ENCODE data around the gene PSMD8. TPM values are rescaled to one million over a fixed set of nuclear protein-coding genes. Genes with fewer than 3 reads are reported as not detected.

The PSMD8 gene
- total RNA-seq = 391 and 475 TPM in 2 replicates
- polyA plus RNA-seq (2012) = 391 TPM

- DNase-seq (ENCODE audit: low read depth) = peak; percentile 100
These were observed at the start of gene PSMD8 for GRCh38 chr19:38374332-38375097. Gene PSMD8, plus strand, starts transcription at chr19:38374571. Its CDS starts 31 bp downstream, at chr19:38374602.

DNA sequence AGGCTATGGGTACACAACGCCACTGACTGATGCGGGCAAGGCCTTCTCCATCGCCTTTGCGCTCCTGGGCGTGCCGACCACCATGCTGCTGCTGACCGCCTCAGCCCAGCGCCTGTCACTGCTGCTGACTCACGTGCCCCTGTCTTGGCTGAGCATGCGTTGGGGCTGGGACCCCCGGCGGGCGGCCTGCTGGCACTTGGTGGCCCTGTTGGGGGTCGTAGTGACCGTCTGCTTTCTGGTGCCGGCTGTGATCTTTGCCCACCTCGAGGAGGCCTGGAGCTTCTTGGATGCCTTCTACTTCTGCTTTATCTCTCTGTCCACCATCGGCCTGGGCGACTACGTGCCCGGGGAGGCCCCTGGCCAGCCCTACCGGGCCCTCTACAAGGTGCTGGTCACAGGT, 47.8 kb upstream of the PSMD8 start:
- DNase-seq (ENCODE audit: low read depth) = no peak

- no peak for DNase-seq (ENCODE audit: low read depth)
These were observed 44.7 kb upstream of the PSMD8 start for GRCh38 chr19:38329651-38330050.

DNA sequence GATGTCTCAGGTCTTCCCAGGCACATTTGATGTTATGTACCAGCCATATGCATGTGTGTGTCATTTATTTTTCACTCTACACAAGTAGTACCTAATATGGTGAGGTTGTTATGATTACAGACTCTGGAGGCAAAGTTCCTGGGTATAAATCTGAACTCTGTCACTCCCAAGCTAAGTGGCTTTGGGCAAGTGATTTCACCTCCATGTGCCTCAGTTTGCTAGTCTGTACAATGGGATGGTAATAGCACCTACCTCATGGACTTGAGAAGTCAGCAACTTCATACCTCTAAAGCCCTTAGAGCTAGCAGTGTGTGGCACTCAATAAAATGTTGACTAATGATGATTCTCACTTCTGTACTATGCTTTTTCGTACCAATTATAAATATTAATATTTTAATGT, 42.6 kb upstream of the PSMD8 start:
- DNase-seq (ENCODE audit: low read depth) = no peak

- no peak for DNase-seq (ENCODE audit: low read depth)
These were observed 41.1 kb upstream of the PSMD8 start for GRCh38 chr19:38333245-38333644.

- peak; percentile 96 for DNase-seq (ENCODE audit: low read depth)
These were observed 38.3 kb upstream of the PSMD8 start for GRCh38 chr19:38335949-38336637.

- DNase-seq (ENCODE audit: low read depth) = peak; percentile 90
These were observed 37.6 kb upstream of the PSMD8 start for GRCh38 chr19:38336638-38337359.

DNA sequence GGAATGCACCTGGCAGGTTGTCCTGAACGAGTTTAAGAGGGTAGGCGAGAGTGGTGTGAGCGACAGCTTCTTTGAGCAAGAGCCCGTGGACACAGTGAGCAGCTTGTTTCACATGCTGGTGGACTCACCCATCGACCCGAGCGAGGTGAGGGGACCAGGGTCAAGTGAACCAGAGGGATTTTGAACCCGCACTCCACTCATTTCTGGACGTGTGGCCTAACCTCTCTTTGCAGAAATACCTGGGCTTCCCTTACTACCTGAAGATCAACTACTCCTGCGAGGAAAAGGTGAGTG, 37.1 kb upstream of the PSMD8 start:
- no peak for DNase-seq (ENCODE audit: low read depth)

- DNase-seq (ENCODE audit: low read depth) = peak; percentile 19
These were observed 35.4 kb upstream of the PSMD8 start for GRCh38 chr19:38339011-38339410.

DNA sequence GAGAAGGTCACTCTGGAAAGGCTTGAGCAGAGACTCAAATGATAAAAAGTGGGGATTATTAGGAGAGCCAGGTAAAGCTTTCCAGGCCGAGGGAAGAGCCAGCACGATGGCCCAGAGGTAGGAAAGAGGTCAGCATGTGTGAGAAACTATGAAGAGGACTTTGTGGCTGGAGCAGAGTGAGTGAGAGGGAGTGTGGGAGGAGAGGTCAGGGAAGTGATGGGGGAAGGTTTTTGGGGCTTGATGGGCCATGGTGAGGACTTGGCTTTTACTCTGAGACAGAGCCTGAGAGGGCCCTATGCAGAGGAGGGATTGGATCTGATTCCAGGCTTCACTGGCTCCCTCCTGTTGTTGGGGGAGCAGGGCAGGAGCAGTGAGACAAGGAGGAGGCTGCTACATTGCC, 33.4 kb upstream of the PSMD8 start:
- DNase-seq (ENCODE audit: low read depth) = no peak

DNA sequence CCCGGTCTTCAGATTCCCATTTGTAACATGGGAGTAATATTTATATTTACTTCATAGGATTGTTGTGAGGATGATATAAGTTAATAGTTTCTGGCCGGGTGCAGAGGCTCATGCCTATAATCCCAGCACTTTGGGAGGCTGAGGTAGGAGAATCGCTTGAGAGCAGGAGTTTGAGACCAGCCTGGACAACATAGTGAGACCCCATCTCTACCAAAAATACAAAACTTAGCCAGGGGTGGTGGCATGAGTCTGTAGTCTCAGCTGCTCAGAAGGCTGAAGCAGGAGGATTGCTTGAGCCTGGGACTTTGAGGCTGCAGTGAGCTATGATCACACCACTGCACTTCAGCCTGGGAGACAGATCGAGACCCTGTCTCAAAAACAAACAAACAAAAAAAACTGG, 27.5 kb upstream of the PSMD8 start:
- DNase-seq (ENCODE audit: low read depth) = no peak

- DNase-seq (ENCODE audit: low read depth) = no peak
These were observed 23.5 kb upstream of the PSMD8 start for GRCh38 chr19:38350883-38351282.

- DNase-seq (ENCODE audit: low read depth) = peak; percentile 64
These were observed 22.4 kb upstream of the PSMD8 start for GRCh38 chr19:38351865-38352395.

DNA sequence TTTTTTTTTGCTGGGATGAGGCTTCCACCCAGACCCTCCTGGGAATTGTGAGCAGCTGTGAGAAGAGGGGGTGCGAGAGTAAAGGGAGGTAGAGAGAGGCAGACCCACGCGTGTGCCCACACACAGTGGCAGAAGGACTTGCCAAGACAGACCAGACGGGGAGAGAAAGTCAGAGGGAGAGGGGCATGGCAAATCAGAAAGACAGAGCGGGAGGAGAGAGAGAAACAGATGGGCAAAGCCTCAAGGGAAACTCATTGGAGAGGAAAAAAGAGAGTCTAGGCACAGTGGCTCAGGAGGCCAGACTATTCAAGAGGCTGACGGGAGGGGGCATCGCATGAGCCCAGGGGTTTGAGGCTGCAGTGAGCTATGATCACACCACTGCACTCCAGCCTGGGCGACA, 21.8 kb upstream of the PSMD8 start:
- DNase-seq (ENCODE audit: low read depth) = peak; percentile 32

- DNase-seq (ENCODE audit: low read depth) = no peak
These were observed 18.3 kb upstream of the PSMD8 start for GRCh38 chr19:38355728-38356725.

GRCh38 chr19:38358071-38358470, 16.3 kb upstream of the PSMD8 start:
- no peak for DNase-seq (ENCODE audit: low read depth)

DNA sequence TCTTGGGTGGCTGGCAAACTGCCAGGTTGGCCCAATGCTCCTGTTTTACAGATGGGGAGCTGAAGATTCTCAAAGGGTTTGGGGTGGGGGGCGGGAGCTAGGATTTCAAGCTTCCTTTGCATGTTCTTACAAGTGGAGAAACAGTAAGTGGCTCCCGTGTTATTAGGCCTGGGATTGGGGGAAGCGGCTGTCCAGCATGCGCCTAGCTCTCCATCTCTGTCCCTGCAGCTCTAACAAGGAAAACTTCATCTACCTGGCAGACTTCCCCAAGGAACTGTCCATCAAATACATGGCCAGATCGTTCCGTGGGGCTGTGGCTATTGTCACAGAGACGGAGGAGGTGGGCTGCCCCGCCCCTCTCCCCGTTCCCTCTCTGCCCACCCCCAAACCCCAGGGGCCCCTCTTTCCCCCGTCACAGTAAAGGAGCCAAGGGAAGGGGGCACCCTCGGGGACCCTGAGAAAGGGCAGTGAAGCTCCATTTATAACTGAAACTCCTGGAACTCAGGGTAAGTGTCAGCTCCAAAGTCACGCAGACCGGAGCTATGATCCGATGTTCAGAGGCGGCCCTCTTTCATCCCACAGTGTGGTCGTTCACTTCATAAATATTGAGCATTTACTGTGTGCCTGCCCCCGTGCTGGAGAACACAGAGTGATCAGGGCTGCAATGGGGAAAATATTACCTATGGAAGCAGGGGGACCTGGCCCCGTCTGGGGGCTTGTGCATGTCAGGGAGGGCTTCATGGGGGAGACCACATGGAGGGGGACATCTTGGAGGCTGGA, 14.9 kb upstream of the PSMD8 start:
- DNase-seq (ENCODE audit: low read depth) = no peak

DNA sequence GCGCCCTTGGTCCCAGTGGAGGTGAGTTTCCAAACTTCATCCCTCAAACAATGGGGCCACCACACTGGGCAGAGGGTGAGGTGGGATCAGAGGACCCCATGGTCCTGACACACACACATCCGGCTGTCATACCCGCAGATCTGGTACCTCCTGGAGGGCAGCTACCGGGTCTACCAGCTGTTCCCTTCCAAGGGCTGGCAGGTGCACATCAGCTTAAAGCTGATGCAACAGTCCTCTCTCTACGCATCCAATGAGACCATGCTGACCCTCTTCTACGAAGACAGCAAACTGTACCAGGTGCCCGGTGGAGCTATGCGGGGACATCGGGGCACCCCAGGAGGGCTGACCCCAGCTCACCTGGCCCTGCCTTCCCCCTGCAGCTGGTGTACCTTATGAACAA, 14.0 kb upstream of the PSMD8 start:
- no peak for DNase-seq (ENCODE audit: low read depth)

- no peak for DNase-seq (ENCODE audit: low read depth)
These were observed 13.3 kb upstream of the PSMD8 start for GRCh38 chr19:38360839-38361631.

All from myocyte (in vitro differentiated cells).